HG03571 (cell line): Measurements from ENCODE around the gene UBTD2.

Experiments used
- ATAC-seq: cut with Tn5 transposase; IDR thresholded peaks from one replicate; pipeline ENCODE4 v1.9.1; 2021; ENCODE audit not compliant: unreplicated experiment

UBTD2 gene

DNA sequence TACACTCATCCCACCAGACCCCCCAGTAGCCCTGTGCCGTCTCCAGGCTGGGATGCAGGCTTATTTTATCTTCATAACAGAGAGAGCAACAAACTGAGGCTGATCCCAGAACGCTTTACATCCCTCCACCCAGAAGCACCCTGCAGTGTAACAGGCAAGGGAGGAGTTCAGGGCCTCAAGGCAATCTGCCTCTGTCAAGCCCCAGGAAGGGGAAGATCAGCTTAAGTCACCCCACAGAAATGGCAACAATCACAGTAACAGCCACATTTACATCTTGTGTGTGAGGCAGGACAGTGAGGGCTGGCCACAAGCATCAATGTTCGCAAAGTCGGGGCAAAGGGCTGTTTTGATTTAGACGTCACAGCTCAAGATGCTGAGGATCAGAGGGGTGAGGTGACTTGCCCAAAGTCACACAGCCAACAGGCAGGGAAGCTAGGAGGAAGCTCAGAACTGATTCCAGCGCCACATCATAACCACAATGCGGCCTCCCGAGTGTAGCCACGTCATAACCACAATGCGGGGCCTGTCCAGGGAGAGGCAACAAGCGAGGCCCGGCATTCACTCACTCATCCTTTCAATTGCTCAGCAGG lies 109.9 kb downstream of the UBTD2 start:
- no peak for ATAC-seq

DNA sequence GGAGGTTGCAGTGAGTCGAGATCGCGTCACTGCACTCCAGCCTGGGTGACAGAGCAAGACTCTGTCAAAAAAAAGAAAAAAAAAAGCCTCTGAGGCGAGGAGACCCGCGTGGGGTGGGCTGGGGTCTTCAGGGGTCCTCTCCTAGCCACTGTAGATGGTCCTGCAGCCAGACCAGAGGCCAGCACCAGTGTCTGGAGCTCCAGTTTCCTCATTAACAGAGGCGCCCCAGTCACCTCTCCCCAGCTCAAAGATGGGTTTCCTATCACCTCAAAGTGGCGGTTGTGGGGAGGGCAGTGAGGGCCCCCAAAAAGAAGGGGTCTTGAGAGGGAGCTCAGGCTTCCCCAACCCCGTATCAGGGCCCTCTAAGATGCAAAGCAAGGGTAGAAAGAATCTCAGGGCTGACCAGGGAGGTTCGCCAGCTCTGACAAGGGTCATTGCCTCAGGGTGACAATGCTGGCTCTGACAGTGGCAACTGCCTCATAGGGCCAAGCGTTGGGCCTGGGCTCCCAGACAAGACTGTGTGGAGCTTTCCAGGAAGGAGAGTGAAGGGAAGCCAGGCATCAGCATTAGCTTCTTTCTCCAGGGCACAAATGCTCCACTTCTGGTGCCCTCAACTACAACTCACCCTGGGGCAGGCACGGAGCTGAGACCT lies 110.5 kb downstream of the UBTD2 start:
- ATAC-seq: no peak

DNA sequence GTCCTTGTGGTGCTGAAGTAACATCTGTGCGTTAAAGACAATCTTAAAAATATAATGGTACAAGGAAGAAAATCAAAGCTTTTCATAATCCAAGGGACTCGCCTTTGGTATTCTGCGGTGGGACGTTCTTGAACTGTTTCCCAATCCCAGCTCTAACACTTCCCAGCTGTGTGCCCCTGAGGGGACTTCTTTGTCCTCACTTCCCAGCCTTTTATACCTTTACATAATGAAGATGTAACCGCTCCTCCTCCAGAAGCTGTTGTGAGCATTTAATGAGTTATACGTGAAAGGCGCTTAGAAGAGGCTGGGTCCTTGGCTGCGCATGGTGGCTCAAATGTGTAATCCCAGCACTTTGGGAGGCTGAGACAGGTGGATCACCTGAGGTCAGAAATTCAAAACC lies 112.4 kb downstream of the UBTD2 start:
- no peak for ATAC-seq

DNA sequence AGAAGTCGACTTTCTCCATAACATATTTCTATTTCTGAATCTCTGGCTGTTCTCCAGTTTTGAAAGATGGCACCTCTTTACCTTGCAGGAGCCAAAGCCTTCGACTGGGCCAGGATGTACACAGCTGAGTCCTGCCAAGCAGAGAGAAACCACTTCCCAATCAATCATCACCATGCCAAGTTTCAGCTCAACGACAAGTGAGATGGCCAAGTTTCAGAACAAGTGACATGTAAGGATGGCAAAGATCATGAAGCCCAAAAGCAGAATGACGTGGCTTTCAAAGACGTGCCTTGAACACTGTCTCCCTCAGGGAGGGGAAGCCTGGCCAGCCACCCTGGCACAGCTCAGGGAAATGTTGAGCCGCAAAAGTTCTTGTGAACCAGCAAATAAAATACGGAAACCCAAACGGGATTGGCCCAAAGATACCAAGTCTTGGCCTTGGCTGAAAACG lies 113.3 kb downstream of the UBTD2 start:
- no peak for ATAC-seq

DNA sequence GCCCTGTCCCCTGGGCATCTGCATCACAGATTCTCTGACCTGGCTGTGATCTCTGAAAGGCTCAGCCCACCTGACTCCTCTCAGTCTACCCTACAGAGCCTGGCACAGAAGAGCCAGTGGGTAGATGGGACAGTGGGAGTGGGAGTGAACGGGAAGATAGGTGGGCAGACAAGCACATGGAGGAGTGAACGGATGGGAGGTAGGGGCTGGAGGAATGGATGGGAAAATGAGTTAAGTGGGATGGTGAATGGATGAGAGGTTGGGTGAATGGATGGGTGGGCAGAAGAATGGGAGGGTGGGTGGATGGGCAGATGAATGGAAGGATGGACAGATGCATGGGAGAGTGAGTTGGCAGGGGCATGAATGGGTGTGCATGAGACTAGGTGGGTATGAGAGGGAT lies 114.3 kb downstream of the UBTD2 start:
- no peak for ATAC-seq

DNA sequence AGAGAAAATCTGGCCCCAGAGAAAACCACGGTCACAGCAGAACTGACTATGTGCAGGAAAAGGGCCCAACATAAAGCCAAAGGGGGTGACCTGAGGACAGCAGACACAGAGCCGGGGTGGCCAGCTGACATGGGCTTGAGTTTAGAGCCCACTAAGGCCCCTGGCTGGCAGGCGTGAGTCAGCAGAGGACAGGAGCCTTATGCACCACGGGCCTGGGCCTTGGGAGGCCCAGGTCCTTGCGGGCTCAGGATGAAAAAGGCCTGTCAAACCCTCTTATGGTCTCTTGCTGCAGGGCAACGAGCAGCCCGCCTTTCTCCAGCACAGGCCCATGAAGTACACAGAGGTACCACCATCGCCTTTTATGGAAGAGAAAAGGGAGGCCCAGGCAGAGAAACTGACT lies 115.3 kb downstream of the UBTD2 start:
- no peak for ATAC-seq

DNA sequence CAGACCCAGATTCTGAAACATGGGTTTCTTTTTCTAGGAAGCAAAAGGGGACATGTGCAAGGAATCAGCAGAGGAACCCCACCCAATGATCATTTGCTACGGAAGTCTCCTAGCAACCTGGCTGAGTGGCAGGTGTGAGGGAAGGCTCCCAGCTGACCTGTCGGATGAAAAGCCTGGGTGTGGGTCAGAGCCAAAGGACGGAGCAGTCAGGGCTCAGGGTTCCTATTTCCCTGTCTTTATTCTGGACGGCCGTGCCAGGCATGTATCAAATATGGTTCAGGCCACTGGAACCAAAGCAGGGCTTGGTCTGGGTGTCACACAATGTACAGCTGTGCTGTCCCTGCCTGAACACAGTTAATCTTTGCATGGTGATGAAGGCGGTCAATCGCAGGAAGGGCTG lies 115.7 kb downstream of the UBTD2 start:
- no peak for ATAC-seq

DNA sequence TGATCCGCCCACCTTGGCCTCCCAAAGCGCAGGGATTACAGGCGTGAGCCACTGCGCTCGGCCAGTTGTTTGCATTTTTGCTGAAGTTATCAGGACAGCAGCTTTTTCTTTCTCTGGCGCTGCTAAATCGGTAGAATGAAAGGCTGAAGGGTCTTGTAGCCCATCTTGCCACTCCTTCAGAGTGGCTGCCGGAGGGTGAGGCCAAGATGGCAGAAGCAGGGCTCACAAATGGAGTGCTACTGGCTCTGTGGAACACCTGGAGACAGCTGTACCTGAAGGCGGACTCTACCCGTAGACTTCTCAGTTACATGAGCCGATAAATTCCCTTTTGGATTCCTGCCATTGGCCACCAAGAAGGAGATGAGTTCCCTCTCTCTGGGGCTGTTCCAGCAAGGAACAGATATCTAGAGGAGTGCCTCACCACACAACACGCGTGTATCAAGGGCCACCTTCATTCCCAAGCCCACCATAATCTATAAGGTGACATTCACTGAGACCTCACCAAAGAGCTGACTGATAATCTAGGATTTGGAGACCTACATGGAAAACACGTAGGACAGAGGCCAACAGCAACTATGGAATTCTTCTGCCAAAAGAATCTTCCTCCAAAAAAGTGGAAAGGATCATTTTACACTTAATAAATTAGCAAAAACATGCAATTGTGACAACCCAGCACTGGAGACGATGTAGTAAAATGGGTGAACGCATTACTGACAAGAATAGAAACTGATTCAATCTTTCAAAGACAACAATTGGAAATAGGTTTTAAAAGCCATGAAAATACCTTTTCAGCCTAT lies 117.3 kb downstream of the UBTD2 start:
- ATAC-seq: no peak

DNA sequence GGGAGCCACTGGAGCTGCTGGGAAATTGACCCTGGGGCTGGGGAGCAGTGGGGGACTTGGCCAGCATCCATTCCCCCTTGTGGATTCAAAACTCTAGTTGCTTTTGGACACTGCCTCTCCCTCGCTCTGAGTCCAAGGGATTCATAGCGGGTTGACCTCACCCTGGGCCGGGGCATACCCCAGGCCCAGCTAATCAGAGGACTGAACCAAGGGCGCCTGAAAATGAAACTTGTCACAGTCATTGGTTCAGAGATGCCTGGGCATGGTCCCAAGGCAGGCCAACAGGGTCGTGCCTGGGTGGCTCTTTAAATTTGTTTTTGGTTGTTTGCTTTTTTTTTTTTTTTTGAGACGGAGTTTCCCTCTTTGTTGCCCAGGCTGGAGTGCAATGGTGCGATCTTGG lies 118.1 kb downstream of the UBTD2 start:
- ATAC-seq: peak; percentile 60

DNA sequence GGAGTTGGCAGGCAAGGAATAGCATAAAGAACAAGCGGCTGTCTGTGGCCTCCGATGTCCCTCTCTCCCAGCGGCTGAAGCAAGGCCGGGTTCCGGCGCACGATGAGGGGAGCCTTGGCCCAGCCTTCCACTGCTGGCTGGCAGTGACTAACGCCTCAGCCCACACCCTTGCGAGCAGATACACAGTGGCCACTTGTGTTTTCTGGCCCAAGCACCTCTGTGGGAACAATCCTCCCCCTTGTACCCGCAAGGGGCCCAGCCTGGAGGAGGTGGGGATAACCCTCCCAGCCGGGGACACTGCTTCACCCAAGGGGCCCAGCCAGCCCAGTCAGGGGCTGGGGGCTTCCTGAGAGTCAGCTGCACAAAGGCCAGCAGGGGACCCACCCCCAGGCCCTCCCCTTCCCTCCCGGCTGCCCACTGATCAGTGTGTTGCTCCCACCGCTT lies 118.8 kb downstream of the UBTD2 start:
- ATAC-seq: no peak

DNA sequence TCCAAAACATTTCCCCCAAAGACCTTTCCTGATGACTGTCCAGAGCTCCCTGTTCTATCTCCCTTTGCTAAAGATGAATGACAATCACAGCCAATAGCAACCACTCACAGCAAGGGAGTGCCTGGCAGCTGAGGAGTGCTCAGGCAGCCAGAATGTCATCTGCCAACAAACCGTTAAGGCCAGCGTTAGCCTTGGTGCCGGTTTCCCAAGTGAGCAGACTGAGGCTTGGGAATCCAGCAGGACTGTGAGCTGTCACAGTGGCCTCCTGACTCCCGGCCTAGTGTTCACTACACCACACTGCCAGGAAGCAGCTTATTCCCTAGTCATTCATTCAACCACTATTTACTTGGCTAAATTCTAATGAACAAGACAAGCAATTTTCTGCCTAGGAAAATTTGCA lies 120.2 kb downstream of the UBTD2 start:
- no peak for ATAC-seq

DNA sequence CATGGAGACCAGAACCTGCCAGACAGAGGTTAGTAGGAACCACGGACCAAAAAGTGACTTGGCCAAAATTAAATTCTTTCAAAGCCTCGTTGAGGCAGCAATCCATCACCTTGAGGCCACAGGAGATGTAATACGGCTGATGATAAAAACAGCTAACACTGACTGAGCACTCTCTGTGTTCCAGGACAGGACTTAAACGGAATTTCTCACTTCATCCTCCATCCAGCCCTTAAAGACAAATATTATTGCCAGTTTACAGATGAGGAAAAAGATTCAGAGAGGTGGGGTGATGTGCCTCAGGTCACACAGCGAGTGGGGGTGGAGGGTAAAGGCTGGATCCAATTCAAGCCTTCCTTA lies 120.6 kb downstream of the UBTD2 start:
- no peak for ATAC-seq

DNA sequence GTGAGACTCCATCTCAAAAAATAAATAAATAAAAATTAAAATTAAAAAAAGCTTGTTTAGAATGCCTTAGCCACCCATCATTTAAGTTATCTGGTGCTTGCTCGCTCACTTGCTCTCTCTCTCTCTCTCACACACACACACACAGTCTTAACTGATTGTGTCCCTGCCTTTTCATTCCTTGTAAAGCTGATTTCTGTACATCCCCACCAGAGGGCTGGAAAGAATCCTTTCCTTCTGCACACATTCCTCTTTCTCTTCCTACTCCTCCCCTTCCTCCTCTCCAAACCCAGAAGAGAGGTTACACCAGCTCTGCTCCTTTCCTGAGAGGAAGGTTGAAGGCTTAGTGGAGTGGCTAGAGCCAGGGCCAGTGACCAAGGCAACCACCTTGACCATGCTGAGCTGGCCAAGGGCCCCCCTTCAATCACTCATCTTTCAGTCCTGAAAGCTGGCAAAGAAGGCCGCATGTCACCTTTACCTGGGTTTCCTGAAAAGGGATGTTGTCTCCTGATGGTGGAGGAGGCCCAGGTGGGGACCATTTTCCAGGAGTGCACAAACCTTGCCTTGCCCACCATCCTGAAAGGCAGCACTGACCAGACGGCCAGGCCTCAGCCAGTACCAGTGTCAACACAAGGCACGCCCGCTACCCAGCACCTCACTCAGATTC lies 121.1 kb downstream of the UBTD2 start:
- ATAC-seq: no peak

DNA sequence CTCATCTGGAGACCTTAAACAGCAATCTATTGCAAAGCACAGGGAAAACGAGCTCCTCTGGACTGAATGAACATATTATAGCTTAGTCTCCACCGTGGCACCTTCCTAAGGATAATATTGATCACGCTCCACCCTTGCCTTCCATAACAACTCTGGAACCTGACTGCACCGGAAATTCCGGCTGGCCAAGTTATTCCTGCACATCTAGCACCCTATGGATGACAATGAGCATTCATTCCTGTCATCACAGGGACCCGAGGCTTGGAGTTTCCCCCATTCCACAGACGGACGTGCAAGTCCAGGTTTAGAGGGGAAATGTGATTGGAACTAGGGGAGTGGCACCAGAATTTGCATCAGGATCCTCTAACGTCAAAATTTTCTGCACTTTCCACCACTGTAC lies 123.1 kb downstream of the UBTD2 start:
- no peak for ATAC-seq
